PFSK-1 (cell line): ENCODE data around the gene GRXCR1.

Experiments used
- FOXP2 ChIP-seq: optimal IDR thresholded peaks from 2 replicates; pipeline ENCODE3; 2011; ENCODE audit warnings: borderline replicate concordance, control low read depth, inconsistent platforms; ENCODE audit not compliant: insufficient read depth; ENCODE audit errors: extremely low read length, extremely low read depth
- POLR2AphosphoS5 ChIP-seq: IDR thresholded peaks from 2 replicates; pipeline ENCODE4 v1.6.1; 2012; ENCODE audit warnings: low read depth, mild to moderate bottlenecking, control low read depth, low read length, moderate library complexity
- REST ChIP-seq, 2 experiments: IDR thresholded peaks; 2 replicates each; pipeline versions ENCODE4 v1.6.1 to v1.8.0; 2011 to 2012; ENCODE audit warnings: low read depth in 2 of 2, low read length in 2 of 2, control low read depth in 1 of 2, inconsistent platforms in 1 of 2, mild to moderate bottlenecking in 1 of 2, moderate library complexity in 1 of 2; ENCODE audit not compliant: insufficient read depth in 1 of 2
- SIN3A ChIP-seq: IDR thresholded peaks from 2 replicates; pipeline ENCODE4 v1.6.1; 2012; ENCODE audit warnings: mild to moderate bottlenecking, low read length, moderate library complexity, borderline replicate concordance; ENCODE audit not compliant: insufficient read depth
- TAF1 ChIP-seq: IDR thresholded peaks from 2 replicates; pipeline ENCODE4 v1.6.1; 2012; ENCODE audit warnings: low read length, control low read depth, borderline replicate concordance; ENCODE audit not compliant: insufficient read depth

Gene GRXCR1

GRCh38 chr4:42906341-42906740 lies 13.8 kb downstream of the GRXCR1 start:
- TF ChIP-seq TAF1 (no peak), SIN3A (no peak), FOXP2 (no peak), POLR2AphosphoS5 (no peak), REST (IDR thresholded peaks at IDR 0.05; ENCODE audit: insufficient read depth in 1 of 2, low read depth in 2 of 2, low read length in 2 of 2) (no peak)

- no peak for TF ChIP-seq POLR2AphosphoS5
Measured at GRCh38 chr4:42906891-42907759, 14.6 kb downstream of the GRXCR1 start.

- TF ChIP-seq FOXP2: no peak
- TF ChIP-seq TAF1: no peak
- no peak for TF ChIP-seq POLR2AphosphoS5
- no peak for TF ChIP-seq REST (IDR thresholded peaks at IDR 0.05; ENCODE audit: insufficient read depth in 1 of 2, low read depth in 2 of 2, low read length in 2 of 2)
- no peak for TF ChIP-seq SIN3A
Measured at GRCh38 chr4:42910459-42910858, 17.9 kb downstream of the GRXCR1 start.

GRCh38 chr4:42914937-42915336 lies 22.4 kb downstream of the GRXCR1 start:
- TF ChIP-seq SIN3A (no peak), REST (IDR thresholded peaks at IDR 0.05; ENCODE audit: insufficient read depth in 1 of 2, low read depth in 2 of 2, low read length in 2 of 2) (no peak), FOXP2 (no peak), TAF1 (no peak), POLR2AphosphoS5 (no peak)

GRCh38 chr4:42915484-42915883 lies 23.0 kb downstream of the GRXCR1 start:
- no peak for TF ChIP-seq REST (IDR thresholded peaks at IDR 0.05; ENCODE audit: insufficient read depth in 1 of 2, low read depth in 2 of 2, low read length in 2 of 2)
- no peak for TF ChIP-seq TAF1
- no peak for TF ChIP-seq POLR2AphosphoS5
- no peak for TF ChIP-seq SIN3A
- TF ChIP-seq FOXP2: no peak
